ENCODE measurements around the gene FBLN7. TPM values are rescaled to one million over a fixed set of nuclear protein-coding genes. Genes with fewer than 3 reads are reported as not detected.

Gene FBLN7
- total and polyA plus RNA-seq, 2 of the 8 experiments (the other 6 are each of a cell fraction or from before 2014, with no cell fraction given), result 0.30 to 0.77 TPM

DNA sequence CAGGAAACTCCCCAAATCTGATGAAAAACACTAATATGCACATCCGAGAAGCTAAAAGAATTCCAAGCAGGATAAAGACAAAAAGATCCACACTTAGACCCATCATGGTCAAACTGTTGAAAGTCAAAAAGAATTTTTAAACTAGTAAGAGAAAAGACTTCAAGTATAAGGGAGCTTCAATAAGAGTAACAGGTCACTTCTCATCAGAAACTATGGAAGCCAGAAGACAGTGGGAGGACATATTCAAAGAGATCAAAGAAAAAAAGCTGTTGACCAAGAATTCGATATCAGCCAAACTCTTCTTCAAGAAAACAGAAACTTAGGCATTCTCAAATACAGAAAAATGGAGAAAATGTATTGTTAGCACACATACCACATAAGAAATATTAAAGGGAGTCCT lies 66.2 kb downstream of the FBLN7 start:
- Histone ChIP-seq H4K8ac (ENCODE audit: extremely low read depth, insufficient read depth, low read length) (no peak overlapping the region), H2BK120ac (replicated peaks; ENCODE audit: low read depth, low read length) (no peak overlapping the region), H4K91ac (replicated peaks; ENCODE audit: insufficient read length, low read length) (no peak overlapping the region), H3K18ac (ENCODE audit: extremely low read depth, low read length) (no peak overlapping the region), H3K14ac (ENCODE audit: insufficient read length) (no peak overlapping the region), H2BK15ac (ENCODE audit: low read length) (no peak overlapping the region), H3K4me3 (ENCODE audit: extremely low read depth in 1 of 4, insufficient read depth in 2 of 4, low read depth in 3 of 4, low read length in 4 of 4) (no peak overlapping the region), H3K36me3 (ENCODE audit: control insufficient read depth in 2 of 4, insufficient read depth in 4 of 4, low read length in 3 of 4) (no peaks in the 10 kb centered on the region), H3K23ac (ENCODE audit: insufficient read length) (no peak overlapping the region), H3K9ac (replicated peaks in 1 of 4; ENCODE audit: extremely low read depth in 1 of 4, low read depth in 3 of 4, low read length in 3 of 4) (no peak overlapping the region), H3K27me3 (replicated peaks in 1 of 4; ENCODE audit: control insufficient read depth in 3 of 4, extremely low read depth in 1 of 4, insufficient read depth in 3 of 4, low read length in 3 of 4) (no peaks in the 10 kb centered on the region), H3K56ac (replicated peaks; ENCODE audit: insufficient read length, low read depth, low read length) (no peak overlapping the region), H2BK5ac (ENCODE audit: low read depth, low read length) (no peak overlapping the region), H3K4me2 (ENCODE audit: insufficient read depth in 1 of 2, low read depth in 2 of 2, low read length in 2 of 2) (no peak overlapping the region), H2BK20ac (ENCODE audit: low read length) (no peak overlapping the region), H3K79me1 (ENCODE audit: low read depth, low read length) (no peaks in the 10 kb centered on the region), H2AFZ (ENCODE audit: low read length) (no peak overlapping the region), H3K9me3 (ENCODE audit: insufficient read depth in 2 of 2, low read depth in 1 of 2, low read length in 1 of 2) (peaks cover 5 to 9% of the 10 kb centered on the region in 2 experiments; a peak in 1 of 4 replicates), H4K5ac (ENCODE audit: insufficient read length, low read depth, low read length) (no peak overlapping the region), H3K79me2 (ENCODE audit: control insufficient read depth in 1 of 2, insufficient read depth in 2 of 2, low read length in 2 of 2) (no peaks in the 10 kb centered on the region), H2AK5ac (ENCODE audit: low read depth, low read length) (no peak overlapping the region), H4K20me1 (replicated peaks in 1 of 2; ENCODE audit: control insufficient read depth in 1 of 2, insufficient read depth in 2 of 2, low read length in 2 of 2) (no peaks in the 10 kb centered on the region), H2BK12ac (ENCODE audit: low read depth, low read length) (no peak overlapping the region), H3K4me1 (replicated peaks in 1 of 4; ENCODE audit: control insufficient read depth in 3 of 4, insufficient read depth in 4 of 4, low read length in 3 of 4) (no peaks in the 10 kb centered on the region), H3K4ac (replicated peaks; ENCODE audit: insufficient read length, low read depth, low read length) (no peak overlapping the region), H3K23me2 (ENCODE audit: low read depth, low read length) (no peaks in the 10 kb centered on the region), H3K27ac (ENCODE audit: low read depth, low read length) (no peak overlapping the region)
- CTCF ChIA-PET (ENCODE audit: partially characterized antibody), result interaction anchor here (0.9 to 1.5 kb wide), 3 partner anchors 12 to 19 kb away, joined by 3 to 4 read pairs (median 3); no protein-coding TSS in a partner anchor
- WGBS, 2 experiments (ENCODE audit: extremely low coverage in 1 of 2, insufficient coverage in 1 of 2, insufficient read length in 1 of 2, insufficient replicate concordance in 2 of 2, low coverage in 1 of 2, low lambda C conversion rate in 2 of 2, missing lambda C conversion rate in 1 of 2), result 84% methylated on average over 2 of the region's 2 CpGs; no CpG with 5 or more reads in 1 of the 2 experiments
- DNase-seq (ENCODE audit: low read depth in 1 of 2, low spot score in 2 of 2) (no peak), FAIRE-seq (peak; percentile 7)
- POLR2A ChIA-PET (ENCODE audit: partially characterized antibody), result no interaction called here
- no peak for TF ChIP-seq JUND (IDR thresholded peaks at IDR 0.05; ENCODE audit: low read length)
- TF ChIP-seq SAP30 (IDR thresholded peaks at IDR 0.05; ENCODE audit: insufficient read depth, insufficient replicate concordance, low read length), result no peak
- TF ChIP-seq EP300 (IDR thresholded peaks at IDR 0.05; ENCODE audit: borderline replicate concordance in 1 of 2, low read depth in 2 of 2, low read length in 2 of 2), result no peak
- no peak for TF ChIP-seq POLR2AphosphoS5 (IDR thresholded peaks at IDR 0.05; ENCODE audit: low read depth, low read length)
- TF ChIP-seq TAF1 (IDR thresholded peaks at IDR 0.05; ENCODE audit: low read depth, low read length), result no peak
- no peak for TF ChIP-seq RBBP5 (IDR thresholded peaks at IDR 0.05; ENCODE audit: borderline replicate concordance, low read depth, low read length)
- no peak for TF ChIP-seq PHF8 (conservative IDR thresholded peaks at IDR 0.05; ENCODE audit: low read depth, low read length)
- TF ChIP-seq ZNF274 (IDR thresholded peaks at IDR 0.05; ENCODE audit: borderline replicate concordance, extremely low read depth, low read length), result no peak
- no peak for TF ChIP-seq POU5F1 (IDR thresholded peaks at IDR 0.05; ENCODE audit: low read depth, low read length)
- TF ChIP-seq SIRT6 (IDR thresholded peaks at IDR 0.05; ENCODE audit: low read length), result no peak
- no peak for TF ChIP-seq CHD1 (IDR thresholded peaks at IDR 0.05; ENCODE audit: low read depth, low read length)
- TF ChIP-seq HDAC2 (IDR thresholded peaks at IDR 0.05; ENCODE audit: borderline replicate concordance in 1 of 2, low read depth in 2 of 2, low read length in 2 of 2), result no peak
- no peak for TF ChIP-seq GTF2F1 (IDR thresholded peaks at IDR 0.05; ENCODE audit: borderline replicate concordance, low read depth, low read length)
- TF ChIP-seq CEBPB (IDR thresholded peaks at IDR 0.05; ENCODE audit: low read depth, low read length), result no peak
- TF ChIP-seq CBX5 (IDR thresholded peaks at IDR 0.05; ENCODE audit: low read depth, low read length), result no peak

Measured in H1 (cell line).